K562 (cell line): ENCODE data around the gene HMGB2. TPM values are rescaled to one million over a fixed set of nuclear protein-coding genes. Genes with fewer than 3 reads are reported as not detected.

Experiments
- CREM ChIP-seq: IDR thresholded peaks from 2 replicates; pipeline ENCODE4 v1.6.1; 2014; ENCODE audit warnings: antibody characterized with exemption, low read depth
- KAT2B ChIP-seq: IDR thresholded peaks from one replicate; pipeline ENCODE4 v1.6.1; 2012; ENCODE audit warnings: low read depth, mild to moderate bottlenecking, control low read depth, inconsistent platforms, low read length, moderate library complexity
- MTA2 ChIP-seq: fragments of 450-650 bp; IDR thresholded peaks from 2 replicates; pipeline ENCODE4 v1.6.1; 2016; ENCODE audit warnings: low read depth
- NBN ChIP-seq: fragments of 450-650 bp; IDR thresholded peaks from 2 replicates; pipeline ENCODE4 v1.6.1; 2016; ENCODE audit warnings: low read depth, mild to moderate bottlenecking
- ZFX ChIP-seq: sonication (generic); formaldehyde crosslinking; IDR thresholded peaks from 2 replicates; pipeline ENCODE4 v1.8.0; 2022; ENCODE audit warnings: mild to moderate bottlenecking, missing genetic modification reagents, moderate library complexity
- ZNF133 ChIP-seq: fragments of 250-450 bp; sonication (Bioruptor Pico); IDR thresholded peaks from 2 replicates; pipeline ENCODE4 v1.4.0; 2020; ENCODE audit warnings: mild to moderate bottlenecking
- ZNF408 ChIP-seq: fragments of 250-450 bp; sonication (Bioruptor Pico); IDR thresholded peaks from 2 replicates; pipeline ENCODE4 v1.4.0; 2020; ENCODE audit warnings: low read depth, mild to moderate bottlenecking, moderate library complexity
- polyA plus RNA-seq, 8 experiments: library from polyadenylated mRNA; depleted of rRNA in 4 of 8; stranded (reverse) in 5 of 8; unstranded in 3 of 8; fragments of >200 nt; fragmentation: Nextera tagmentation in 2 of 8; fragmentation: Illumina TruSeq in 1 of 8; extraction: Ambion mirVana in 2 of 8; extraction: Trizol in 1 of 8; gene quantifications; 2 replicates each; pipeline versions ENCODE4 v1.2.1 to v1.2.3, GENCODE V29; 2011 to 2014; ENCODE audit warnings: inconsistent platforms in 1 of 8, missing spikeins in 1 of 8
- total RNA-seq, 7 experiments: library from RNA; depleted of rRNA in 6 of 7; stranded (reverse); fragments of >200 nt in 6 of 7; fragmentation: Illumina TruSeq in 2 of 7; extraction: Trizol in 2 of 7; gene quantifications; 2 replicates each; pipeline versions ENCODE4 v1.2.1 to v1.2.3, GENCODE V29; 2011 to 2021; ENCODE audit warnings: low replicate concordance in 1 of 7
- TF ChIP-seq, protein P1 (sequence below), 2 experiments: fragments of 450-650 bp; IDR thresholded peaks; 2 replicates each; pipeline ENCODE4 v1.6.1; 2018; ENCODE audit warnings: mild to moderate bottlenecking in 2 of 2, low read depth in 1 of 2; ENCODE audit not compliant: partially characterized antibody in 2 of 2
- TF ChIP-seq, protein P2 (sequence below): fragments of 450-650 bp; IDR thresholded peaks from 2 replicates; pipeline ENCODE4 v1.6.1; 2016; ENCODE audit warnings: mild to moderate bottlenecking, moderate library complexity
- TF ChIP-seq, protein P3 (sequence below), 2 experiments: fragments of 250-450 bp in 1 of 2; fragments of 450-650 bp in 1 of 2; sonication (Bioruptor Pico) in 1 of 2; IDR thresholded peaks; 2 replicates each; pipeline versions ENCODE4 v1.6.1 to v1.8.0; 2016 to 2021; ENCODE audit warnings: mild to moderate bottlenecking in 2 of 2, moderate library complexity in 2 of 2, missing compliant biosample characterization in 1 of 2, missing genetic modification characterization in 1 of 2

HMGB2 gene
- total and polyA plus RNA-seq, 9 of the 15 experiments (the other 6 are each of a cell fraction or from before 2014, with no cell fraction given), result 309 to 822 (median 626) TPM

DNA sequence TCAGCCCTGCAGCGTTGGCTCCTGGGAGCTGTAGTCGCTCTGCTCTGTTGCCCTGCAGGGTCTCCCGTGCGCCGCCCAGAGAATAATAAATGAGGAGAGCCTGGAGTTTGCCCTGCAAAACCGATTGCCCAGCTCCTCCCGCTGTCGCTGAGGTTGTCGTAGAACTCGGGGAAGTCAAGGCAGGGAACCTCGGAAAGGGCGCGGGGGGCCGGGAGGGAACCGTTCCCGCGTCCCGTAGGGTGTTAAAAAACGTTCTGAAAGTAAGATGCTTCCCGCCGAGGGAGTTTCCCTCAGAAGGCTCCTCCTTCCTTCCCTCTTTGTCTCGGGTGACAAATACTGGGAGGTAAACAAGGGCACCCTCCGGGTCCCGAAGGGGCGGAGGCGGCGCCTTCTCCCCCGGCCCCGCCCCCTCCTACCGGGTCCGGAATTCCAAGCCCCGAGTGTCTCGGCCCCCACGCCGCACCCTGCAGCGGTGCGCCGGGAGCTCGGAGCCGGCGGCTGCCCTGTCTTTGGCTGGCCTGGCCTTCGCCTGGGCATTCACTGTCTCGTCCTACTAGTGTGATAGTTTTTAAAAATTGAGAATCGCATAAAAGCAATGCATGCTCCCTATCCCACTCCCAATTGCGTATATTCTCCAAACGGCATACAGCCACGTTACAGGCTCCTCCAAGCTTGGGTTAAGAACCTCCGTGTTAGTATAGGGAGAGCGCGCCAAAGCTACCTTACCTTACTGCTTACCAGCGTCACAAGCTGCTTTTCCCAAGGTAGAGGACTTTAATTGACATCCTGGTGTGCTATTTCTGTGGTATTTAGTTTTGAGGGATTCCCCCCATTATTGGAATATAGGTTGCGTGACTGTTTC lies 964 bp upstream of the HMGB2 start (continued):
- TF ChIP-seq, protein P1, sequence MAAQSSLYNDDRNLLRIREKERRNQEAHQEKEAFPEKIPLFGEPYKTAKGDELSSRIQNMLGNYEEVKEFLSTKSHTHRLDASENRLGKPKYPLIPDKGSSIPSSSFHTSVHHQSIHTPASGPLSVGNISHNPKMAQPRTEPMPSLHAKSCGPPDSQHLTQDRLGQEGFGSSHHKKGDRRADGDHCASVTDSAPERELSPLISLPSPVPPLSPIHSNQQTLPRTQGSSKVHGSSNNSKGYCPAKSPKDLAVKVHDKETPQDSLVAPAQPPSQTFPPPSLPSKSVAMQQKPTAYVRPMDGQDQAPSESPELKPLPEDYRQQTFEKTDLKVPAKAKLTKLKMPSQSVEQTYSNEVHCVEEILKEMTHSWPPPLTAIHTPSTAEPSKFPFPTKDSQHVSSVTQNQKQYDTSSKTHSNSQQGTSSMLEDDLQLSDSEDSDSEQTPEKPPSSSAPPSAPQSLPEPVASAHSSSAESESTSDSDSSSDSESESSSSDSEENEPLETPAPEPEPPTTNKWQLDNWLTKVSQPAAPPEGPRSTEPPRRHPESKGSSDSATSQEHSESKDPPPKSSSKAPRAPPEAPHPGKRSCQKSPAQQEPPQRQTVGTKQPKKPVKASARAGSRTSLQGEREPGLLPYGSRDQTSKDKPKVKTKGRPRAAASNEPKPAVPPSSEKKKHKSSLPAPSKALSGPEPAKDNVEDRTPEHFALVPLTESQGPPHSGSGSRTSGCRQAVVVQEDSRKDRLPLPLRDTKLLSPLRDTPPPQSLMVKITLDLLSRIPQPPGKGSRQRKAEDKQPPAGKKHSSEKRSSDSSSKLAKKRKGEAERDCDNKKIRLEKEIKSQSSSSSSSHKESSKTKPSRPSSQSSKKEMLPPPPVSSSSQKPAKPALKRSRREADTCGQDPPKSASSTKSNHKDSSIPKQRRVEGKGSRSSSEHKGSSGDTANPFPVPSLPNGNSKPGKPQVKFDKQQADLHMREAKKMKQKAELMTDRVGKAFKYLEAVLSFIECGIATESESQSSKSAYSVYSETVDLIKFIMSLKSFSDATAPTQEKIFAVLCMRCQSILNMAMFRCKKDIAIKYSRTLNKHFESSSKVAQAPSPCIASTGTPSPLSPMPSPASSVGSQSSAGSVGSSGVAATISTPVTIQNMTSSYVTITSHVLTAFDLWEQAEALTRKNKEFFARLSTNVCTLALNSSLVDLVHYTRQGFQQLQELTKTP (IDR thresholded peaks at IDR 0.05; ENCODE audit: low read depth in 1 of 2, partially characterized antibody in 2 of 2), result peak in 1 of 2 experiments; percentile 20
- TF ChIP-seq ZNF408 (no peak), ZFX (CRISPR knock-in tag) (peak; percentile 90), CREM (peak; percentile 32; the same call in 1 of the 2 replicates), ZNF133 (CRISPR knock-in tag) (peak; percentile 15; the same call in 1 of the 2 replicates), NBN (peak; percentile 75), KAT2B (no peak), MTA2 (no peak)
- TF ChIP-seq, protein P2, sequence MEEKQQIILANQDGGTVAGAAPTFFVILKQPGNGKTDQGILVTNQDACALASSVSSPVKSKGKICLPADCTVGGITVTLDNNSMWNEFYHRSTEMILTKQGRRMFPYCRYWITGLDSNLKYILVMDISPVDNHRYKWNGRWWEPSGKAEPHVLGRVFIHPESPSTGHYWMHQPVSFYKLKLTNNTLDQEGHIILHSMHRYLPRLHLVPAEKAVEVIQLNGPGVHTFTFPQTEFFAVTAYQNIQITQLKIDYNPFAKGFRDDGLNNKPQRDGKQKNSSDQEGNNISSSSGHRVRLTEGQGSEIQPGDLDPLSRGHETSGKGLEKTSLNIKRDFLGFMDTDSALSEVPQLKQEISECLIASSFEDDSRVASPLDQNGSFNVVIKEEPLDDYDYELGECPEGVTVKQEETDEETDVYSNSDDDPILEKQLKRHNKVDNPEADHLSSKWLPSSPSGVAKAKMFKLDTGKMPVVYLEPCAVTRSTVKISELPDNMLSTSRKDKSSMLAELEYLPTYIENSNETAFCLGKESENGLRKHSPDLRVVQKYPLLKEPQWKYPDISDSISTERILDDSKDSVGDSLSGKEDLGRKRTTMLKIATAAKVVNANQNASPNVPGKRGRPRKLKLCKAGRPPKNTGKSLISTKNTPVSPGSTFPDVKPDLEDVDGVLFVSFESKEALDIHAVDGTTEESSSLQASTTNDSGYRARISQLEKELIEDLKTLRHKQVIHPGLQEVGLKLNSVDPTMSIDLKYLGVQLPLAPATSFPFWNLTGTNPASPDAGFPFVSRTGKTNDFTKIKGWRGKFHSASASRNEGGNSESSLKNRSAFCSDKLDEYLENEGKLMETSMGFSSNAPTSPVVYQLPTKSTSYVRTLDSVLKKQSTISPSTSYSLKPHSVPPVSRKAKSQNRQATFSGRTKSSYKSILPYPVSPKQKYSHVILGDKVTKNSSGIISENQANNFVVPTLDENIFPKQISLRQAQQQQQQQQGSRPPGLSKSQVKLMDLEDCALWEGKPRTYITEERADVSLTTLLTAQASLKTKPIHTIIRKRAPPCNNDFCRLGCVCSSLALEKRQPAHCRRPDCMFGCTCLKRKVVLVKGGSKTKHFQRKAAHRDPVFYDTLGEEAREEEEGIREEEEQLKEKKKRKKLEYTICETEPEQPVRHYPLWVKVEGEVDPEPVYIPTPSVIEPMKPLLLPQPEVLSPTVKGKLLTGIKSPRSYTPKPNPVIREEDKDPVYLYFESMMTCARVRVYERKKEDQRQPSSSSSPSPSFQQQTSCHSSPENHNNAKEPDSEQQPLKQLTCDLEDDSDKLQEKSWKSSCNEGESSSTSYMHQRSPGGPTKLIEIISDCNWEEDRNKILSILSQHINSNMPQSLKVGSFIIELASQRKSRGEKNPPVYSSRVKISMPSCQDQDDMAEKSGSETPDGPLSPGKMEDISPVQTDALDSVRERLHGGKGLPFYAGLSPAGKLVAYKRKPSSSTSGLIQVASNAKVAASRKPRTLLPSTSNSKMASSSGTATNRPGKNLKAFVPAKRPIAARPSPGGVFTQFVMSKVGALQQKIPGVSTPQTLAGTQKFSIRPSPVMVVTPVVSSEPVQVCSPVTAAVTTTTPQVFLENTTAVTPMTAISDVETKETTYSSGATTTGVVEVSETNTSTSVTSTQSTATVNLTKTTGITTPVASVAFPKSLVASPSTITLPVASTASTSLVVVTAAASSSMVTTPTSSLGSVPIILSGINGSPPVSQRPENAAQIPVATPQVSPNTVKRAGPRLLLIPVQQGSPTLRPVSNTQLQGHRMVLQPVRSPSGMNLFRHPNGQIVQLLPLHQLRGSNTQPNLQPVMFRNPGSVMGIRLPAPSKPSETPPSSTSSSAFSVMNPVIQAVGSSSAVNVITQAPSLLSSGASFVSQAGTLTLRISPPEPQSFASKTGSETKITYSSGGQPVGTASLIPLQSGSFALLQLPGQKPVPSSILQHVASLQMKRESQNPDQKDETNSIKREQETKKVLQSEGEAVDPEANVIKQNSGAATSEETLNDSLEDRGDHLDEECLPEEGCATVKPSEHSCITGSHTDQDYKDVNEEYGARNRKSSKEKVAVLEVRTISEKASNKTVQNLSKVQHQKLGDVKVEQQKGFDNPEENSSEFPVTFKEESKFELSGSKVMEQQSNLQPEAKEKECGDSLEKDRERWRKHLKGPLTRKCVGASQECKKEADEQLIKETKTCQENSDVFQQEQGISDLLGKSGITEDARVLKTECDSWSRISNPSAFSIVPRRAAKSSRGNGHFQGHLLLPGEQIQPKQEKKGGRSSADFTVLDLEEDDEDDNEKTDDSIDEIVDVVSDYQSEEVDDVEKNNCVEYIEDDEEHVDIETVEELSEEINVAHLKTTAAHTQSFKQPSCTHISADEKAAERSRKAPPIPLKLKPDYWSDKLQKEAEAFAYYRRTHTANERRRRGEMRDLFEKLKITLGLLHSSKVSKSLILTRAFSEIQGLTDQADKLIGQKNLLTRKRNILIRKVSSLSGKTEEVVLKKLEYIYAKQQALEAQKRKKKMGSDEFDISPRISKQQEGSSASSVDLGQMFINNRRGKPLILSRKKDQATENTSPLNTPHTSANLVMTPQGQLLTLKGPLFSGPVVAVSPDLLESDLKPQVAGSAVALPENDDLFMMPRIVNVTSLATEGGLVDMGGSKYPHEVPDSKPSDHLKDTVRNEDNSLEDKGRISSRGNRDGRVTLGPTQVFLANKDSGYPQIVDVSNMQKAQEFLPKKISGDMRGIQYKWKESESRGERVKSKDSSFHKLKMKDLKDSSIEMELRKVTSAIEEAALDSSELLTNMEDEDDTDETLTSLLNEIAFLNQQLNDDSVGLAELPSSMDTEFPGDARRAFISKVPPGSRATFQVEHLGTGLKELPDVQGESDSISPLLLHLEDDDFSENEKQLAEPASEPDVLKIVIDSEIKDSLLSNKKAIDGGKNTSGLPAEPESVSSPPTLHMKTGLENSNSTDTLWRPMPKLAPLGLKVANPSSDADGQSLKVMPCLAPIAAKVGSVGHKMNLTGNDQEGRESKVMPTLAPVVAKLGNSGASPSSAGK, result no peak
- TF ChIP-seq, protein P3, sequence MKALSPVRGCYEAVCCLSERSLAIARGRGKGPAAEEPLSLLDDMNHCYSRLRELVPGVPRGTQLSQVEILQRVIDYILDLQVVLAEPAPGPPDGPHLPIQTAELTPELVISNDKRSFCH (CRISPR knock-in tag; IDR thresholded peaks at IDR 0.05), result no peak
- TF ChIP-seq, protein P3 (tag; IDR thresholded peaks at IDR 0.05), result peak; percentile 66; the same call in 1 of the 2 replicates
